Measurements from ENCODE around the gene FAM222B.

The FAM222B gene

DNA sequence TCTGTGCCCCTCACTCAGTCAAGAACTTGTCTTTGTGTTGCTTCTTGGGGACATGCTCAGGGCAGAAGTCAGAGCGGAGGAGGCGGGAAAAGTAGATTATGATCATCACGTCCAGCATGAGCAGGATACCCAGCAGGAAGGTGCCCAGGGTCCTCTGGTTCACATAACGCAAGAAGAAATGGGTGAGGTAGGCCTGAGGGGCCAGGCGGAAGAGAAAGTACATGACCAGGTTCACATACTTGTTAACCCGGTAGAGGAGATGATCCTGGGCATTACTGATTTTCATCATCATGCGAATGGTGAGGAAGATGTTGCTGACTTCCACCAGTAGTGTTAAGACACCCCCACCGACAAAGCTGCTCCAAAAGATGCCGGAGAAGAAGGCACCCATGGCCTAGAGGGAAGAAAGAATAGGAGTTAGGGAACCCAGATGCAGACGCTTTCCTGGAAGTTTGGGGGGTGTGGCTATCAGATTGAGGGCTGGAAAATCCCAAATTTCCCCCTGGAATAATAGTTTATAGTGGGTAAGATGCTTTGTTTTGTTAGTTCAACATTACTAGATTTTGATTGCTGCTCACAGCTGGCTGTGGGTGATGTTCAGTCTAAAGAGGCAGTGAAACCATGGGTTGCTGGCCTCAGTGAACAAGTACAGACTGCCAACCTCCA lies 118.0 kb downstream of the FAM222B start:
- Histone ChIP-seq H3K9me3 (ENCODE audit: control insufficient read depth, insufficient read depth, low read depth, low read length) (no peaks in the 10 kb centered on the region), H3K4me3 (ENCODE audit: low read depth, low read length) (peak overlapping the region; percentile 55), H3K36me3 (ENCODE audit: control insufficient read depth in 2 of 2, insufficient read depth in 1 of 2, low read length in 2 of 2) (peaks cover 26 to 53% of the 10 kb centered on the region in 2 experiments), H3K27ac (ENCODE audit: extremely low read depth, low read depth, low read length) (peak overlapping the region; percentile 99), H3K4me1 (ENCODE audit: control insufficient read depth, insufficient read depth, low read length) (peaks cover 9% of the 10 kb centered on the region; the same call in 1 of the 2 replicates)
- ChIA-PET POLR2A (interaction anchor here (0.6 to 6.7 kb wide), 24 partner anchors 9 to 360 kb away, joined by 3 to 448 read pairs (median 5); partner anchors contain the start of genes BLTP2, DHRS13, ERAL1 and FAM222B), CTCF (interaction anchor here (0.6 to 13.6 kb wide), 9 partner anchors 12 to 394 kb away, joined by 3 to 445 read pairs (median 3); partner anchors contain the start of gene TRAF4)
- TF ChIP-seq BCL11A (tag by site-specific recombination; IDR thresholded peaks at IDR 0.05; ENCODE audit: low read depth) (peak; percentile 76), ZNF600 (tag by site-specific recombination; IDR thresholded peaks at IDR 0.05) (0 out of 2 replicates have a peak, but pooled peaks have one; percentile 14), SP3 (tag by site-specific recombination; IDR thresholded peaks at IDR 0.05) (no peak), IKZF3 (tag by site-specific recombination; IDR thresholded peaks at IDR 0.05) (peak; percentile 98), GFI1B (tag by site-specific recombination; IDR thresholded peaks at IDR 0.05) (peak; percentile 30), ZNF426 (tag by site-specific recombination; IDR thresholded peaks at IDR 0.05) (no peak), ZBTB48 (tag by site-specific recombination; IDR thresholded peaks at IDR 0.05) (peak; percentile 75; the same call in 1 of the 2 replicates), ZNF16 (tag by site-specific recombination; IDR thresholded peaks at IDR 0.05; ENCODE audit: low read depth) (no peak), ZNF239 (tag by site-specific recombination; IDR thresholded peaks at IDR 0.05) (no peak), ZNF660 (tag by site-specific recombination; IDR thresholded peaks at IDR 0.05) (no peak; the same call in 1 of the 2 replicates), KLF10 (tag by site-specific recombination; IDR thresholded peaks at IDR 0.05) (peak; percentile 83), ZNF585B (tag by site-specific recombination; IDR thresholded peaks at IDR 0.05) (no peak), ZBTB17 (tag by site-specific recombination; IDR thresholded peaks at IDR 0.05) (peak; percentile 77), BCL11B (tag by site-specific recombination; IDR thresholded peaks at IDR 0.05; ENCODE audit: low read depth) (peak; percentile 42), OSR2 (tag by site-specific recombination; IDR thresholded peaks at IDR 0.05) (peak; percentile 57), FEZF1 (tag by site-specific recombination; IDR thresholded peaks at IDR 0.05) (peak; percentile 51), ZNF10 (tag by site-specific recombination; IDR thresholded peaks at IDR 0.05) (peak; percentile 40; the same call in 1 of the 2 replicates), ZNF366 (tag by site-specific recombination; conservative IDR thresholded peaks at IDR 0.05) (peak; percentile 9; the same call in 1 of the 2 replicates), KLF9 (tag by site-specific recombination; IDR thresholded peaks at IDR 0.05; ENCODE audit: low read depth) (peak; percentile 75)
- TF ChIP-seq, protein P1, sequence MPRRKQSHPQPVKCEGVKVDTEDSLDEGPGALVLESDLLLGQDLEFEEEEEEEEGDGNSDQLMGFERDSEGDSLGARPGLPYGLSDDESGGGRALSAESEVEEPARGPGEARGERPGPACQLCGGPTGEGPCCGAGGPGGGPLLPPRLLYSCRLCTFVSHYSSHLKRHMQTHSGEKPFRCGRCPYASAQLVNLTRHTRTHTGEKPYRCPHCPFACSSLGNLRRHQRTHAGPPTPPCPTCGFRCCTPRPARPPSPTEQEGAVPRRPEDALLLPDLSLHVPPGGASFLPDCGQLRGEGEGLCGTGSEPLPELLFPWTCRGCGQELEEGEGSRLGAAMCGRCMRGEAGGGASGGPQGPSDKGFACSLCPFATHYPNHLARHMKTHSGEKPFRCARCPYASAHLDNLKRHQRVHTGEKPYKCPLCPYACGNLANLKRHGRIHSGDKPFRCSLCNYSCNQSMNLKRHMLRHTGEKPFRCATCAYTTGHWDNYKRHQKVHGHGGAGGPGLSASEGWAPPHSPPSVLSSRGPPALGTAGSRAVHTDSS (tag by site-specific recombination; IDR thresholded peaks at IDR 0.05), result peak; percentile 76
- TF ChIP-seq, protein P2, sequence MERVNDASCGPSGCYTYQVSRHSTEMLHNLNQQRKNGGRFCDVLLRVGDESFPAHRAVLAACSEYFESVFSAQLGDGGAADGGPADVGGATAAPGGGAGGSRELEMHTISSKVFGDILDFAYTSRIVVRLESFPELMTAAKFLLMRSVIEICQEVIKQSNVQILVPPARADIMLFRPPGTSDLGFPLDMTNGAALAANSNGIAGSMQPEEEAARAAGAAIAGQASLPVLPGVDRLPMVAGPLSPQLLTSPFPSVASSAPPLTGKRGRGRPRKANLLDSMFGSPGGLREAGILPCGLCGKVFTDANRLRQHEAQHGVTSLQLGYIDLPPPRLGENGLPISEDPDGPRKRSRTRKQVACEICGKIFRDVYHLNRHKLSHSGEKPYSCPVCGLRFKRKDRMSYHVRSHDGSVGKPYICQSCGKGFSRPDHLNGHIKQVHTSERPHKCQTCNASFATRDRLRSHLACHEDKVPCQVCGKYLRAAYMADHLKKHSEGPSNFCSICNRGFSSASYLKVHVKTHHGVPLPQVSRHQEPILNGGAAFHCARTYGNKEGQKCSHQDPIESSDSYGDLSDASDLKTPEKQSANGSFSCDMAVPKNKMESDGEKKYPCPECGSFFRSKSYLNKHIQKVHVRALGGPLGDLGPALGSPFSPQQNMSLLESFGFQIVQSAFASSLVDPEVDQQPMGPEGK (tag by site-specific recombination; IDR thresholded peaks at IDR 0.05), result peak; percentile 22; the same call in 1 of the 2 replicates
- TF ChIP-seq, protein P3, sequence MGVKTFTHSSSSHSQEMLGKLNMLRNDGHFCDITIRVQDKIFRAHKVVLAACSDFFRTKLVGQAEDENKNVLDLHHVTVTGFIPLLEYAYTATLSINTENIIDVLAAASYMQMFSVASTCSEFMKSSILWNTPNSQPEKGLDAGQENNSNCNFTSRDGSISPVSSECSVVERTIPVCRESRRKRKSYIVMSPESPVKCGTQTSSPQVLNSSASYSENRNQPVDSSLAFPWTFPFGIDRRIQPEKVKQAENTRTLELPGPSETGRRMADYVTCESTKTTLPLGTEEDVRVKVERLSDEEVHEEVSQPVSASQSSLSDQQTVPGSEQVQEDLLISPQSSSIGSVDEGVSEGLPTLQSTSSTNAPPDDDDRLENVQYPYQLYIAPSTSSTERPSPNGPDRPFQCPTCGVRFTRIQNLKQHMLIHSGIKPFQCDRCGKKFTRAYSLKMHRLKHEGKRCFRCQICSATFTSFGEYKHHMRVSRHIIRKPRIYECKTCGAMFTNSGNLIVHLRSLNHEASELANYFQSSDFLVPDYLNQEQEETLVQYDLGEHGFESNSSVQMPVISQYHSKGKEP (tag by site-specific recombination; IDR thresholded peaks at IDR 0.05), result peak; percentile 42; the same call in 1 of the 2 replicates
- TF ChIP-seq, protein P4, sequence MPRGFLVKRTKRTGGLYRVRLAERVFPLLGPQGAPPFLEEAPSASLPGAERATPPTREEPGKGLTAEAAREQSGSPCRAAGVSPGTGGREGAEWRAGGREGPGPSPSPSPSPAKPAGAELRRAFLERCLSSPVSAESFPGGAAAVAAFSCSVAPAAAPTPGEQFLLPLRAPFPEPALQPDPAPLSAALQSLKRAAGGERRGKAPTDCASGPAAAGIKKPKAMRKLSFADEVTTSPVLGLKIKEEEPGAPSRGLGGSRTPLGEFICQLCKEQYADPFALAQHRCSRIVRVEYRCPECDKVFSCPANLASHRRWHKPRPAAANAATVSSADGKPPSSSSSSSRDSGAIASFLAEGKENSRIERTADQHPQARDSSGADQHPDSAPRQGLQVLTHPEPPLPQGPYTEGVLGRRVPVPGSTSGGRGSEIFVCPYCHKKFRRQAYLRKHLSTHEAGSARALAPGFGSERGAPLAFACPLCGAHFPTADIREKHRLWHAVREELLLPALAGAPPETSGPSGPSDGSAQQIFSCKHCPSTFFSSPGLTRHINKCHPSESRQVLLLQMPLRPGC (tag by site-specific recombination; IDR thresholded peaks at IDR 0.05), result 0 out of 2 replicates have a peak, but pooled peaks have one; percentile 11
- TF ChIP-seq, protein P5, sequence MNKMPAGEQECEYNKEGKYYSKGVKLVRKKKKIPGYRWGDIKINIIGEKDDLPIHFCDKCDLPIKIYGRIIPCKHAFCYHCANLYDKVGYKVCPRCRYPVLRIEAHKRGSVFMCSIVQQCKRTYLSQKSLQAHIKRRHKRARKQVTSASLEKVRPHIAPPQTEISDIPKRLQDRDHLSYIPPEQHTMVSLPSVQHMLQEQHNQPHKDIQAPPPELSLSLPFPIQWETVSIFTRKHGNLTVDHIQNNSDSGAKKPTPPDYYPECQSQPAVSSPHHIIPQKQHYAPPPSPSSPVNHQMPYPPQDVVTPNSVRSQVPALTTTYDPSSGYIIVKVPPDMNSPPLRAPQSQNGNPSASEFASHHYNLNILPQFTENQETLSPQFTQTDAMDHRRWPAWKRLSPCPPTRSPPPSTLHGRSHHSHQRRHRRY (tag by site-specific recombination; IDR thresholded peaks at IDR 0.05), result no peak
- TF ChIP-seq, protein P6, sequence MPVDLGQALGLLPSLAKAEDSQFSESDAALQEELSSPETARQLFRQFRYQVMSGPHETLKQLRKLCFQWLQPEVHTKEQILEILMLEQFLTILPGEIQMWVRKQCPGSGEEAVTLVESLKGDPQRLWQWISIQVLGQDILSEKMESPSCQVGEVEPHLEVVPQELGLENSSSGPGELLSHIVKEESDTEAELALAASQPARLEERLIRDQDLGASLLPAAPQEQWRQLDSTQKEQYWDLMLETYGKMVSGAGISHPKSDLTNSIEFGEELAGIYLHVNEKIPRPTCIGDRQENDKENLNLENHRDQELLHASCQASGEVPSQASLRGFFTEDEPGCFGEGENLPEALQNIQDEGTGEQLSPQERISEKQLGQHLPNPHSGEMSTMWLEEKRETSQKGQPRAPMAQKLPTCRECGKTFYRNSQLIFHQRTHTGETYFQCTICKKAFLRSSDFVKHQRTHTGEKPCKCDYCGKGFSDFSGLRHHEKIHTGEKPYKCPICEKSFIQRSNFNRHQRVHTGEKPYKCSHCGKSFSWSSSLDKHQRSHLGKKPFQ (tag by site-specific recombination; IDR thresholded peaks at IDR 0.05), result 0 out of 2 replicates have a peak, but pooled peaks have one; percentile 2
- TF ChIP-seq, protein P7, sequence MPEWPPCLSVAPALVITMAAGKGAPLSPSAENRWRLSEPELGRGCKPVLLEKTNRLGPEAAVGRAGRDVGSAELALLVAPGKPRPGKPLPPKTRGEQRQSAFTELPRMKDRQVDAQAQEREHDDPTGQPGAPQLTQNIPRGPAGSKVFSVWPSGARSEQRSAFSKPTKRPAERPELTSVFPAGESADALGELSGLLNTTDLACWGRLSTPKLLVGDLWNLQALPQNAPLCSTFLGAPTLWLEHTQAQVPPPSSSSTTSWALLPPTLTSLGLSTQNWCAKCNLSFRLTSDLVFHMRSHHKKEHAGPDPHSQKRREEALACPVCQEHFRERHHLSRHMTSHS (tag by site-specific recombination; IDR thresholded peaks at IDR 0.05), result no peak

All from HEK293 (cell line).